Kidney epithelial cell (primary cell): ENCODE results near the gene GTPBP10. TPM values are rescaled to one million over a fixed set of nuclear protein-coding genes. Genes with fewer than 3 reads are reported as not detected.
A peak's percentile ranks its signal among the peaks of the same experiment; 100 is the strongest.
"Not testable (repeated sequence)": the region's sequence is repeated elsewhere in the genome, so short reads cannot be mapped to it uniquely, and the experiment has no call there.

ENCODE experiments used
- DNase-seq: peaks from one replicate; pipeline ENCODE4 v3.0.0-alpha.2; 2010; ENCODE audit warnings: low read depth
- H3K27me3 ChIP-seq: 2 replicates; pipeline ENCODE4 v1.6.0; 2011; ENCODE audit warnings: low read length; ENCODE audit not compliant: control insufficient read depth, insufficient read depth
- H3K36me3 ChIP-seq: 2 replicates; pipeline ENCODE4 v1.5.1; 2011; ENCODE audit warnings: low read length; ENCODE audit not compliant: control insufficient read depth, insufficient read depth
- H3K4me3 ChIP-seq: 2 replicates; pipeline ENCODE4 v1.5.1; 2011; ENCODE audit warnings: low read depth, mild to moderate bottlenecking, control low read depth, low read length
- total RNA-seq: library from RNA; depleted of rRNA; stranded (reverse); fragments of >200 nt; gene quantifications from 2 replicates; pipeline ENCODE4 v1.2.3, GENCODE V29; 2015
- TF ChIP-seq, protein P1 (sequence below): IDR thresholded peaks from 2 replicates; pipeline ENCODE4 v1.5.1; 2011; ENCODE audit warnings: mild to moderate bottlenecking, moderate library complexity, low read length, control low read depth, inconsistent platforms; ENCODE audit not compliant: insufficient read depth, poor library complexity, severe bottlenecking

The GTPBP10 gene
- total RNA-seq, 1 donor from 2014 or later: 11.9 TPM

DNA sequence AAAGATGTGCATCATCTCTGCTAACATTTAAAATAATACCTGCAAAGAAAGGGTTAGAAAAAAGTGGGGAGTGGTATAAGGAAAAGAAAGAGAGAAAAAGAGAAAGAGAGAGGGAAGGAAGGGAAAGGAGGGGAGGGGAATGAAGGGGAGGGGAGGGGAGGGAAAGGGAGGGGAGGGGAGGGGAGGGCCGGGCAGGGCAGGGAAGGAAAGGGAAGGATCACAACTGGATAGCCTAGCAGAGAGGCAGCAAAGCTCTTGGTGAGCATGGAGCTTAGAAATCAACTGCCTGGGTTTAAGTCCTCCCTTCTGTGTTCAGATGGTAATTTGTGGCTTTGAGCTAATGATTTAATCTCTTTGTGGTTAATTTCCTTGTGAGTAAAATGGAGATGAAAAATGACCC, 20.0 kb upstream of the GTPBP10 start:
- TF ChIP-seq, protein P1, sequence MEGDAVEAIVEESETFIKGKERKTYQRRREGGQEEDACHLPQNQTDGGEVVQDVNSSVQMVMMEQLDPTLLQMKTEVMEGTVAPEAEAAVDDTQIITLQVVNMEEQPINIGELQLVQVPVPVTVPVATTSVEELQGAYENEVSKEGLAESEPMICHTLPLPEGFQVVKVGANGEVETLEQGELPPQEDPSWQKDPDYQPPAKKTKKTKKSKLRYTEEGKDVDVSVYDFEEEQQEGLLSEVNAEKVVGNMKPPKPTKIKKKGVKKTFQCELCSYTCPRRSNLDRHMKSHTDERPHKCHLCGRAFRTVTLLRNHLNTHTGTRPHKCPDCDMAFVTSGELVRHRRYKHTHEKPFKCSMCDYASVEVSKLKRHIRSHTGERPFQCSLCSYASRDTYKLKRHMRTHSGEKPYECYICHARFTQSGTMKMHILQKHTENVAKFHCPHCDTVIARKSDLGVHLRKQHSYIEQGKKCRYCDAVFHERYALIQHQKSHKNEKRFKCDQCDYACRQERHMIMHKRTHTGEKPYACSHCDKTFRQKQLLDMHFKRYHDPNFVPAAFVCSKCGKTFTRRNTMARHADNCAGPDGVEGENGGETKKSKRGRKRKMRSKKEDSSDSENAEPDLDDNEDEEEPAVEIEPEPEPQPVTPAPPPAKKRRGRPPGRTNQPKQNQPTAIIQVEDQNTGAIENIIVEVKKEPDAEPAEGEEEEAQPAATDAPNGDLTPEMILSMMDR: no peak
- H3K36me3 ChIP-seq: no peaks in the 10 kb centered on the region
- no peak for DNase-seq
- no peak overlapping the region for H3K4me3 ChIP-seq
- peaks cover 8% of the 10 kb centered on the region for H3K27me3 ChIP-seq

DNA sequence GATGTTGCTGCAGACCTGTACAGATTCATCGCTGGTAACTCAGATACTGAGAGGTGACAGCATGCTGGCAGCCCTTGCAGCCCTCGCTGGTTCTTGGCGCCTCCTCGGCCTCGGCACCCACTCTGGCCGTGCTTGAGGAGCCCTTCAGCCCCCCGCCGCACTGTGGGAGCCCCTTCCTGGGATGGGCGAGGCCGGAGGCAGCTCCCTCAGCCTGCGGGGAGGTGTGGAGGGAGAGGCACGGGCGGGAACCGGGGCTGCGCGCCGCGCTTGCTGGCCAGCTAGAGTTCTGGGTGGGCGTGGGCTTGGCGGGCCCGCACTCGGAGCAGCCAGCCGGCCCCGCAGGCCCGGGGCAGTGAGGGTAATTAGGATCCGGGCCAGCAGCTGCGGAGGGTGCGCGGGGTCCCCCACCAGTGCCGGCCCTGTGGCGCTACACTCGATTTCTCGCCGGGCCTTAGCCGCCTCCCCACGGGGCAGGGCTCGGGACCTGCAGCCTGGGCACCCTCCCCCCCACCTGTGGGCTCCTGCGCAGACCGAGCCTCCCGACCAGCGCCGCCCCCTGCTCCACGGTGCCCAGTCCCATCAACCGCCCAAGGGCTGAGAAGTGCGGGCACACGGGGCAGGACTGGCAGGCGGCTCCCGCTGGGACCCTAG, 12.2 kb upstream of the GTPBP10 start:
- H3K36me3 ChIP-seq: no peaks in the 10 kb centered on the region
- TF ChIP-seq, protein P1: no peak
- no peak overlapping the region for H3K4me3 ChIP-seq
- no peak for DNase-seq
- no peaks in the 10 kb centered on the region for H3K27me3 ChIP-seq

DNA sequence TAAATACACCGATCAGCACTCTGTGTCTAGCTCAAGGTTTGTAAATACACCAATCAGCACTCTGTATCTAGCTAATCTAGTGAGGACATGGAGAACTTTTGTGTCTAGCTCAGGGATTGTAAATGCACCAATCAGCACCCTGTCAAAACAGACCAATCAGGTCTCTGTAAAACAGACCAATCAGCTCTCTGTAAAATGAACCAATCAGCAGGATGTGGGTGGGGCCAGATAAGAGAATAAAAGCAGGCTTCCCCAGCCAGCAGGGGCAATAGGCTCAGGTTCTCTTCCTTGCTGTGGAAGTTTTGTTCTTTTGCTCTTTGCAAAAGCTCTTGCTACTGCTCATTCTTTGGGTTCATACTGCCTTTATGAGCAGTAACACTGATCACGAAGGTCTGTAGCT, 11.6 kb upstream of the GTPBP10 start:
- not testable (repeated sequence) for H3K36me3 ChIP-seq, H3K4me3 ChIP-seq, DNase-seq, H3K27me3 ChIP-seq

DNA sequence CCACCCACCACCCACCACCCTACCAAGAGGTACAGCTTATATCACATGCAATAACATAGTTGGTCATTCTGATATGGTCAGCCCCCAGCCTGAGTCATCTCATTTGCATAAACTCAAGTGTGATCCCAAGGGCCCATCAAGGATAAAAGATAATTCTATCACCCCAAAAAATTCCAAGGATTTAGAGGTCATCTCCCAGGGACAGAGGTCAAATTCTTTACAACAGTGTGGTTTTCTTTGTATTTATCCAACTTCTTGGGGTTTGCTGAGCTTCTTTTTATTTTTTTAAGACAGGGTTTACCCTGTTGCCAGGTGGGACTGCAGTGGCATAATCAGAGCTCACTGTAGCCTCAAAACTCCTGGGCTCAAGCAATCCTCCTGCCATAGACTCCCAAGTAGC, 9.4 kb upstream of the GTPBP10 start:
- H3K36me3 ChIP-seq: no peaks in the 10 kb centered on the region
- TF ChIP-seq, protein P1: no peak
- no peaks in the 10 kb centered on the region for H3K27me3 ChIP-seq
- DNase-seq: peak; percentile 4
- H3K4me3 ChIP-seq: no peak overlapping the region

DNA sequence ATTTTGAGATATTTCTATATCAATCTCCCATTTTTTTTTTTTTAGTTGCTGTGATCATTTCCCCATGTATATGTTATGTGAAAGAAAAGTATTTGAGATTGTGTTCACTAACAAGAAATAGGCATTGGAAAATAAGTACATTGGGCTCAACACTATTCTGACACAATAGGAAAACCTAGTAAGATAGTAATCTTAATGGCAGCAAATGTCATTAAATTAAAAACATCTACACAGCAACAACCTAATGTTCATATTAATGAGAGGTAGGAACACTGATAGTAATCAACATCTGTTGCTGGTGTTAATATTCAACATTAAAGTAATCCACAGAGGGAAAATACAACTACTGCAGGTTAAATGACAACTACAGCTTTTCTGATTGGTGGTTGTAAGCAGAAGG, 1.5 kb upstream of the GTPBP10 start:
- no peaks in the 10 kb centered on the region for H3K36me3 ChIP-seq
- no peaks in the 10 kb centered on the region for H3K27me3 ChIP-seq
- H3K4me3 ChIP-seq: no peak overlapping the region
- TF ChIP-seq, protein P1: no peak
- no peak for DNase-seq

DNA sequence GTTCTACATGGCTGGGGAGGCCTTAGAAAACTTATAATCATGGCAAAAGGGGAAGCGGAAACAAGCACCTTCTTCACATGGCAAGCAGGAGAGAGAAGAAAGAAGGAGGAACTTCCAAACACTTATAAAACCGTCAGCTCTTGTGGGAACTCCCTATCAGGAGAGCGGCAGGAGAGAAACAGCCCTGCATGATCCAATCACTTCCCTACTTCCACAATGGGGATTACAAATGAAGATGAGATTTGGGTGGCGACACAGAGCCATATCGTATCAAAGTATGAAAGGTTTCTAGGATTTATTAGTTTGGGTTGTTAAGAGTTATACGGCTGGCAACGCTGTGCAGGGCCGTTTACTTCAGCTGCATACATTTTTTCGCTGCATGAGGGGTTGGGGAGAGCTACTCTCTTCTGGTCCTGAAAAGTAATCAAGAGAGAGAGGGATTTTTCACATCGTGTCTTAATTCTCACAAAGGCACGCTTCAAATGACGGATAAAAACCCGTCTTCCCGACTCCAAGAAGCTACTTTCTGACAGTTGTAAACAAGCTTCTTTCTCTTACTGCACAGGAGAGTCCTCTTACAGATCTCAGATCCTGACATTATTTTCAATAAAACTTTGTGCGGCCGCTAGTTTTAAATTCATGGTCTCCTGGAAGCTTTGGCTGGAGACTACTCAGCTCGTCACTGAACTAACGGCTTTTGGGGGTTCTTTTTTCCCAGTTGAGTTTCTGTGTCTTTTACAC, 751 bp upstream of the GTPBP10 start:
- peak overlapping the region; percentile 83 for H3K4me3 ChIP-seq
- TF ChIP-seq, protein P1: no peak
- H3K27me3 ChIP-seq: no peaks in the 10 kb centered on the region
- no peaks in the 10 kb centered on the region for H3K36me3 ChIP-seq
- DNase-seq: no peak
